ENCODE data around the gene SUPT3H.

SUPT3H gene

DNA sequence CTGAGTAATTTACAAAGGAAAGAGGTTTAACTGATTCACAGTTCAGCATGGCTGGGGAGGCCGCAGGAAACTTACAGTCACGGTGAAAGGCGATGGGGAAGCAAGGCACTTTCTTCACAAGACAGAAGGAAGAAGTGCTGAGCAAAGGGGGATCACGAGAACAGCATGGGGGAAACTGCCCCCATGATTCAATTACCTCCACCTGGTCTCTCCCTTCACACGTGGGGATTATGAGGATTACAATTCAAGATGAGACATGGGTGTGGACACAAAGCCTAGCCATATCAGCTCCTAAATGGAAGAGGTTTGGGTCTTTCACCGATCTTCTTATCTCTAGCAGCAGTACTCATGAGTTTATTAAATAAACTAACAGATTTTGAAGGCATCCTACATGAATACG, 202.5 kb downstream of the SUPT3H start:
- TF ChIP-seq, protein P1, sequence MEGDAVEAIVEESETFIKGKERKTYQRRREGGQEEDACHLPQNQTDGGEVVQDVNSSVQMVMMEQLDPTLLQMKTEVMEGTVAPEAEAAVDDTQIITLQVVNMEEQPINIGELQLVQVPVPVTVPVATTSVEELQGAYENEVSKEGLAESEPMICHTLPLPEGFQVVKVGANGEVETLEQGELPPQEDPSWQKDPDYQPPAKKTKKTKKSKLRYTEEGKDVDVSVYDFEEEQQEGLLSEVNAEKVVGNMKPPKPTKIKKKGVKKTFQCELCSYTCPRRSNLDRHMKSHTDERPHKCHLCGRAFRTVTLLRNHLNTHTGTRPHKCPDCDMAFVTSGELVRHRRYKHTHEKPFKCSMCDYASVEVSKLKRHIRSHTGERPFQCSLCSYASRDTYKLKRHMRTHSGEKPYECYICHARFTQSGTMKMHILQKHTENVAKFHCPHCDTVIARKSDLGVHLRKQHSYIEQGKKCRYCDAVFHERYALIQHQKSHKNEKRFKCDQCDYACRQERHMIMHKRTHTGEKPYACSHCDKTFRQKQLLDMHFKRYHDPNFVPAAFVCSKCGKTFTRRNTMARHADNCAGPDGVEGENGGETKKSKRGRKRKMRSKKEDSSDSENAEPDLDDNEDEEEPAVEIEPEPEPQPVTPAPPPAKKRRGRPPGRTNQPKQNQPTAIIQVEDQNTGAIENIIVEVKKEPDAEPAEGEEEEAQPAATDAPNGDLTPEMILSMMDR (IDR thresholded peaks at IDR 0.05; ENCODE audit: low read depth, low read length): no peak
- no peak overlapping the region for H3K4me3 ChIP-seq (ENCODE audit: low read depth, low read length)

DNA sequence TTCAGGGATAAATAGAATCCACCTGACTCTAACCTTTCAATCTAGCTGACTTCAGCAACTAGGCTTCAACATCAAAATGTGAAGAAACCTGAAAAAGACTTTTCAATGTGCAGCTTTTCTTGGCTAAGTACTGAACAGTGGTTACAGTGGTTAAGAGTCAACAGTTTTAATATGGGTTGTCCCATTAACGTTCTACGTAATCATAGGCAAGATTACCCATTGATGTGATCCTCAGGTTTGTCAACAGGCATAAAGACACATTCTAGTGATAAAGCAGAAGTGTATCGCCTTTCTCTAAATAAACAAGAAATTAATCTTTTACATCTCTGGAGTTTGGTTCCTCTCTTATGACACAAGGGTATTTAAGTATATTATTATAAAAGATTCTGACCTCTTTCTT, 203.7 kb downstream of the SUPT3H start:
- H3K4me3 ChIP-seq (ENCODE audit: low read depth, low read length): no peak overlapping the region
- TF ChIP-seq, protein P1 (IDR thresholded peaks at IDR 0.05; ENCODE audit: low read depth, low read length): no peak

DNA sequence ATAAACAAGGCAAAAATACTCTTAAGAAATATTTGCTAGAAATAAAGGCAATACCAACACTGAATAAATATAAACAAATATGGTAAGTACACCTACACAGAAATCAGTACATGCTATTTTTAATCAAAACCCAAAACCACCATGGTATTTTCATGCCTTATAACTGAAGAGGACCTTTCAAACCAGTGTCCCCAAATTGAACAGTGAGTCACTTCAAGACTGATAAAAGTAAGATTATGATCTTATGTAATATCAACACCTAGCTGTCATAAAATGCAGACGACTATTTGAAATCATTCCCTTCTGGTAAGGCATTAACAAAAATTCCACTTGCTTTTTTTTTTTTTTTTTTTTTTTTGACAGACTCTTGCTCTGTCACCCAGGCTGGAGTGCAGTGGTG, 206.4 kb downstream of the SUPT3H start:
- TF ChIP-seq, protein P1 (IDR thresholded peaks at IDR 0.05; ENCODE audit: low read depth, low read length): no peak
- no peak overlapping the region for H3K4me3 ChIP-seq (ENCODE audit: low read depth, low read length)

DNA sequence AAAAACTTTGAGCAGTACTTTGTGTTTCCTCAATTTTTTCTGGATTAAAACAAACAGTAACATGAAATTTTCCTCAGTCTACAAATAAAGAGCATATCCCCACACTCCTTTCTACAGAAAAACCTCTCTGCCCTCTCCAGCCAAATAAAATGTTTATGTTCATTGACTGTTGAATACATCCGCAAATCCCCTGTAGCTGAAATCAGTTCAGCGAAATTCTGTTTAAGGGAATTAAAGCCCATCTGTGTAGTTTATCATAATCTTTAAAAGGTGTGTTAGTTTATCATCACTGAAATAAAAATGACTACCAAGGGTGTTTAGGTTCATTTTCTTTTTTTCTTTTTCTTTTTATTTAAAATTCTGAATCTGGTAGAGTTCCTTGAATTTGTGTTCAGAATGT, 207.4 kb downstream of the SUPT3H start:
- TF ChIP-seq, protein P1 (IDR thresholded peaks at IDR 0.05; ENCODE audit: low read depth, low read length): no peak
- H3K4me3 ChIP-seq (ENCODE audit: low read depth, low read length): no peak overlapping the region

DNA sequence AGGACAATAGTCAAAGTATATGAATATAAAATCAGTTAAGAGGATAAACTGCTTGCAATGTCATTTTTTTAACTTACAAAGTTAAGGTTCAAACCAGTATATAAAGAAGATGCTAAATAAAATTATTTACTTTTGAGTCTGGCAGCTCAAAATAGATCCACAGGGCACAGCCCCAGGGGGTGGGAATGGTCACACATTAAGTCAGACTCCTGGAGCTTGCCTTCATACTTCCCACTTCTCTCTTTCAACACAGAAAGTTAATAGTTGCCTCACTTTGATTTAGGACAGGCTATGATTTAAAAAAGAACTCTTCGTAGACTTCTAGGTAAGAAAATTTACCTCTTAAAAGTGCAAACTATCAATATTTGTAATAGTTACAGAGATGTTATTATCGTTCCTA, 207.9 kb downstream of the SUPT3H start:
- TF ChIP-seq, protein P1 (IDR thresholded peaks at IDR 0.05; ENCODE audit: low read depth, low read length): no peak
- no peak overlapping the region for H3K4me3 ChIP-seq (ENCODE audit: low read depth, low read length)

DNA sequence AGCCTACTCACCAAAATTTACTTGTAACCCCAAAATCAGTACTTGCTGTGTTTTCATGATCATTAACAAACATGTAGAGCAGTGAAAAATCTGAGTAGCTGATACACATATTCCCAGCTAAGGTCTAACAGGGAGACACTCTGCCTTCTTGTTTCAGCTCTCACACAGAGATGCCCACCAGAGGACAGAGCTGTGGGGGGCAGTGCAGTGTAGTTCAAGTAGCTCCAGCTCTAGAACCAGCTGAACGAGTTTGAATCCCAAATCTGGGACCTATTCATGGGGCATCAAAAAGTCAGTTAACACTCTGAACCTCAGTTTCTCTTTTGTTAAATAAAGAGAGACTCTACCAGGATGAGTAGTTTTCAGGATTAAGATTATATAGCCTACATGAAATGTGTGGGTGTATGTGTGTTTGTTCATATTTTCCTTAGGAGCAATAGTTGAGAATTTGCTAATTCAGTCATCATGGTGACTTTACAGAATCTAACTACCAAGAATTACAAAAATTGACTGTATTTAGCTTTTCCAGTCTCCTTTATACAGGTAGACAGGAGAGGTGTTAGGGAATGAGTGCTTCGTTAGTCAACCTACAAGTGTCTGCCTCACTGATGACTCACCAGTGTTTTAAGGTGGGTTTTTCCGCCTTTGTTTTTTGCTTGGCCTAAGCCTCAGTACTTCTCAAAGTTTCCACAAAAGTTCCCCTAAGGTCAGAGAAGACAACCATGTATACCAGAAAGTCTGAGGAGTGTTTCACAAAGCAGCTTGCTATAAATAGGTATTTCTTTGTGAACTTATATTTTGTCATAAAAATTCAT, 213.6 kb downstream of the SUPT3H start:
- no peak overlapping the region for H3K4me3 ChIP-seq (ENCODE audit: low read depth, low read length)
- TF ChIP-seq, protein P1 (IDR thresholded peaks at IDR 0.05; ENCODE audit: low read depth, low read length): no peak

DNA sequence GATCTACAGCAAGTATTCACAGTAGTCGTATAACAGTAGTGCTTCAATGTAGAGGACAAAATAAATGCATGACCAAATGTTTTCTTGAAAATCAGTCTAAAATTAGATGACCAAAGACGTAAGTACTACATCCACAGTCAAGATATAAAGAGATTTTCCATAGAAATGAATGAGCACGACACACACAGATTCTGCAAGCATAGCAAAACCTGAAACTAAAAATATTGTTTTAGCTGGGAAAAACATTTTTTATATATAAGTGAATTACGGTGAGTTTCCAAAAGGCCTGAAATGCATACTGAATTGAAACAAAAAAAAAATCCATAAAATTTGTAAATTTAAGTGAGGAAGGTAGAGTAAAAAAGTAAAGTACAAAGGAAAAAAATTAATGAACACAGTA, 217.4 kb downstream of the SUPT3H start:
- H3K4me3 ChIP-seq (ENCODE audit: low read depth, low read length): no peak overlapping the region
- TF ChIP-seq, protein P1 (IDR thresholded peaks at IDR 0.05; ENCODE audit: low read depth, low read length): no peak

Measured in WI38 (cell line).